ENCODE results near the gene KPNA1. TPM values are rescaled to one million over a fixed set of nuclear protein-coding genes. Genes with fewer than 3 reads are reported as not detected.
A peak's percentile ranks its signal among the peaks of the same experiment; 100 is the strongest.

The KPNA1 gene
- total and polyA plus RNA-seq, 2 of the 13 experiments (the other 11 are each of a cell fraction or from before 2014, with no cell fraction given) = 15.4 to 30.0 TPM

GRCh38 chr3:122391681-122392446 is 122.9 kb downstream of the KPNA1 start (continued):
- TF ChIP-seq ZNF232 (CRISPR knock-in tag; IDR thresholded peaks at IDR 0.05; ENCODE audit: borderline replicate concordance) (no peak), ZFP36 (IDR thresholded peaks at IDR 0.05; ENCODE audit: borderline replicate concordance, low read depth, low read length, partially characterized antibody) (no peak), NR2F1 (CRISPR knock-in tag; IDR thresholded peaks at IDR 0.05) (no peak; a peak in 1 of 4 replicates), ZMYM4 (CRISPR knock-in tag; IDR thresholded peaks at IDR 0.05) (peak; percentile 58; the same call in 1 of the 2 replicates), PATZ1 (CRISPR knock-in tag; IDR thresholded peaks at IDR 0.05) (peak; percentile 35; the same call in 1 of the 2 replicates), CHD2 (IDR thresholded peaks at IDR 0.05; ENCODE audit: low read depth, low read length) (no peak), CEBPG (CRISPR knock-in tag; IDR thresholded peaks at IDR 0.05) (peak; percentile 62), ZBED4 (CRISPR knock-in tag; IDR thresholded peaks at IDR 0.05; ENCODE audit: borderline replicate concordance) (no peak), MED8 (CRISPR knock-in tag; IDR thresholded peaks at IDR 0.05; ENCODE audit: insufficient replicate concordance) (peak; percentile 48), ZNF7 (CRISPR knock-in tag; IDR thresholded peaks at IDR 0.05) (peak; percentile 61; the same call in 1 of the 2 replicates), ZNF430 (CRISPR knock-in tag; IDR thresholded peaks at IDR 0.05) (no peak), ISL2 (CRISPR knock-in tag; IDR thresholded peaks at IDR 0.05) (peak; percentile 82), SRSF9 (IDR thresholded peaks at IDR 0.05; ENCODE audit: borderline replicate concordance, insufficient read depth, low read depth, low read length, poor library complexity, severe bottlenecking) (no peak), ZNF530 (CRISPR knock-in tag; IDR thresholded peaks at IDR 0.05; ENCODE audit: low read depth) (no peak), DNMT3B (CRISPR knock-in tag; conservative IDR thresholded peaks at IDR 0.05) (no peak), TOE1 (CRISPR knock-in tag; IDR thresholded peaks at IDR 0.05) (no peak), ZNF598 (CRISPR knock-in tag; IDR thresholded peaks at IDR 0.05; ENCODE audit: borderline replicate concordance) (no peak), ARID2 (CRISPR knock-in tag; IDR thresholded peaks at IDR 0.05; ENCODE audit: borderline replicate concordance) (no peak), IRF9 (CRISPR knock-in tag; IDR thresholded peaks at IDR 0.05; ENCODE audit: borderline replicate concordance) (no peak), ZNF282 (IDR thresholded peaks at IDR 0.05; ENCODE audit: partially characterized antibody) (no peak), MEIS1 (CRISPR knock-in tag; IDR thresholded peaks at IDR 0.05; ENCODE audit: borderline replicate concordance) (0 out of 2 replicates have a peak, but pooled peaks have one; percentile 29), ZNF124 (CRISPR knock-in tag; IDR thresholded peaks at IDR 0.05) (peak; percentile 81; the same call in 1 of the 2 replicates), GATA4 (IDR thresholded peaks at IDR 0.05; ENCODE audit: borderline replicate concordance, low read depth) (no peak), MXI1 (IDR thresholded peaks at IDR 0.05; ENCODE audit: borderline replicate concordance, low read depth, low read length) (no peak)

Measured in HepG2 (cell line).